NCI-H524 (cell line): ENCODE results near the gene POFUT2.

Experiments
- DNase-seq, 2 experiments: peaks; one replicate each; lab custom pipeline; 2025; lab: John Stamatoyannopoulos, UW

POFUT2 gene

GRCh38 chr21:45297869-45298268 is 10.2 kb upstream of the POFUT2 start:
- no peak for DNase-seq

- no peak for DNase-seq
Measured at GRCh38 chr21:45297329-45297728, 9.6 kb upstream of the POFUT2 start.

GRCh38 chr21:45296638-45297037 is 8.9 kb upstream of the POFUT2 start:
- DNase-seq, result no peak

- no peak for DNase-seq
Measured at GRCh38 chr21:45295576-45296365, 8.1 kb upstream of the POFUT2 start.

GRCh38 chr21:45294509-45295291 is 7.0 kb upstream of the POFUT2 start:
- no peak for DNase-seq

GRCh38 chr21:45293726-45294401 is 6.2 kb upstream of the POFUT2 start:
- no peak for DNase-seq

- DNase-seq, result no peak
Measured at GRCh38 chr21:45293220-45293725, 5.6 kb upstream of the POFUT2 start.

- peak; percentile 42 to 81 for DNase-seq
Measured at GRCh38 chr21:45292399-45293219, 4.9 kb upstream of the POFUT2 start.

GRCh38 chr21:45291613-45292398 is 4.1 kb upstream of the POFUT2 start:
- no peak for DNase-seq

GRCh38 chr21:45290948-45291612 is 3.4 kb upstream of the POFUT2 start:
- no peak for DNase-seq

- DNase-seq, result no peak
Measured at GRCh38 chr21:45289655-45290515, 2.2 kb upstream of the POFUT2 start.

GRCh38 chr21:45289134-45289533 is 1.4 kb upstream of the POFUT2 start:
- DNase-seq, result no peak

GRCh38 chr21:45288441-45288841 is 746 bp upstream of the POFUT2 start:
- no peak for DNase-seq

- no peak for DNase-seq
Measured at GRCh38 chr21:45286671-45287437, 841 bp downstream of the POFUT2 start.

GRCh38 chr21:45285266-45285931 is 2.3 kb downstream of the POFUT2 start:
- DNase-seq, result no peak

GRCh38 chr21:45284456-45284741 is 3.3 kb downstream of the POFUT2 start:
- no peak for DNase-seq

- no peak for DNase-seq
Measured at GRCh38 chr21:45283611-45284455, 3.9 kb downstream of the POFUT2 start.
